ENCODE results near the gene TMTC3. TPM values are rescaled to one million over a fixed set of nuclear protein-coding genes. Genes with fewer than 3 reads are reported as not detected.
A peak's percentile ranks its signal among the peaks of the same experiment; 100 is the strongest.

The TMTC3 gene
- total RNA-seq, 2 donors from 2014 or later, result 7.3 to 9.8 TPM

DNA sequence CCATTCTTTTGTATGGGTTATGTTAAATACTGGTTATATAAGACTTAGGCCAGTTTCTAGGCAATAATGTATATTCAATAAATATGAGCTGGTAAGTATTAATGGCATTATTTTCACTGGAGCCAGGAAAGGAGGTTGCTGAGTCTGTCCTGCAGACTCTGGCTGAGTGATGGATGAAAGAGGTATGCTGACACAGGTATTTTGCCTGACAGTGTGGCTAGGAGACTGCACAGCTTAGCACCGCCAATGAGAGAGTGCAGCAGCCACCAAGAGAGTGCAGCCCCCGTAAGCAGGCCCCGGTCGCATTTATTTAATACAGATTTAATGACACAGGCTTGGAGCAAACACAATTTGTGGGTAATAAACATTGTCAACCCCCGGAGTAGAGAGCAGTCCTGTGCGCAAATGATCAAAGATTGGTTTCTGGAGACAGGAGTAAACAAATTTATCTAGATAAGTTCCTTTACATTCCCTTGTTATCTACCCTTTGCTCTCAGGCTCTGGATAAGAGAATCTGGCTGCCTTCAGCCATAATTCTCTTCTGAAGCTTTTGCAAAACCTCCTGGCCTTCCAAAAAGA lies 37.4 kb downstream of the TMTC3 start:
- ATAC-seq (replicated peaks in 1 of 2) (no peak), DNase-seq (no peak)
- Mint-ChIP-seq H3K4me1 (ENCODE audit: low read depth) (no peaks in the 10 kb centered on the region), H3K36me3 (ENCODE audit: insufficient read depth in 2 of 2) (peaks cover 9 to 27% of the 10 kb centered on the region in 2 donors), H3K4me3 (no peak overlapping the region), H3K27ac (no peak overlapping the region), H3K9me3 (no peaks in the 10 kb centered on the region), H3K27me3 (ENCODE audit: low read depth) (no peaks in the 10 kb centered on the region)

DNA sequence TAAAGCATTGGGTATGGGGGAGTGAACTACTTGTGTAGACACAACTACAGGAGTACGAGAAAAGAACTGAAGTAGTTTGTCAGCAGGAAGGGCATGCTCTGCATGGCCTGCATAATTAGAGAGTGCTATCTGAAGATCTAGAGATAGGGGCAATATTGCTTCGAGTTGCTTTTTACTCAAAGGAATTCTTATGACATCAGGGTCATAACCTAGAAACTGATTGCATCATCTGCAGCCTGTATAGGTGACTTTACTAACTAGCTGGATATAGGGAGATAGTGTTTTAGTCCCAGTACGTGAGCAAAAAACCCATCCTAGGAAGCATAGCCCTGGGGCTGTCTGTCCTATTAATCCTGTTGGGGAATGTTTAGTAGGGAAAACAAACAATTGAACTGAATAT lies 39.8 kb downstream of the TMTC3 start:
- H3K27ac Mint-ChIP-seq, result no peak overlapping the region
- peaks cover 7 to 17% of the 10 kb centered on the region in 2 donors for H3K36me3 Mint-ChIP-seq (ENCODE audit: insufficient read depth in 2 of 2)
- ATAC-seq (replicated peaks in 1 of 2) (no peak), DNase-seq (no peak)
- no peak overlapping the region for H3K4me3 Mint-ChIP-seq
- no peaks in the 10 kb centered on the region for H3K9me3 Mint-ChIP-seq
- no peaks in the 10 kb centered on the region for H3K4me1 Mint-ChIP-seq (ENCODE audit: low read depth)
- H3K27me3 Mint-ChIP-seq (ENCODE audit: low read depth), result no peaks in the 10 kb centered on the region

DNA sequence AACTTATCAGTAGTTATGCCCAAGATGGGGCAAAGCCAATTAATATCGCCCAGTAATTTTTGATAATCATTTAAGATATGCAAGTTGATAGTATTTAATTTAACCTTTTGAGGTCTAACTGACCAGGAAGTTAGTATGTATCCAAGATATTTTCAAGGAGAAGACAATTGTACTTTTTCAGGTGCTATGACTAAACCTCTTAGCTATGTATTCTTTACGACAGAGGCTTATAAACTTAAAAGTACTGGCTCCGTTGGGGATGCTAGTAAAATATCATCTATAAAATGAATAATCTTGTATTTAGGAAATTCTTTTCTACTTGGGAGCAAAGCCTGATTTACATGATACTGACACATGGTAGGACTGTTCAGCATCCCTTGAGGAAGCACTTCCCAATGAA lies 40.3 kb downstream of the TMTC3 start:
- Mint-ChIP-seq H3K9me3 (no peaks in the 10 kb centered on the region), H3K36me3 (ENCODE audit: insufficient read depth in 2 of 2) (peaks cover 5 to 17% of the 10 kb centered on the region in 2 donors), H3K27me3 (ENCODE audit: low read depth) (no peaks in the 10 kb centered on the region), H3K4me1 (ENCODE audit: low read depth) (no peaks in the 10 kb centered on the region), H3K4me3 (no peak overlapping the region), H3K27ac (no peak overlapping the region)
- no peak for ATAC-seq (replicated peaks in 1 of 2)
- no peak for DNase-seq

DNA sequence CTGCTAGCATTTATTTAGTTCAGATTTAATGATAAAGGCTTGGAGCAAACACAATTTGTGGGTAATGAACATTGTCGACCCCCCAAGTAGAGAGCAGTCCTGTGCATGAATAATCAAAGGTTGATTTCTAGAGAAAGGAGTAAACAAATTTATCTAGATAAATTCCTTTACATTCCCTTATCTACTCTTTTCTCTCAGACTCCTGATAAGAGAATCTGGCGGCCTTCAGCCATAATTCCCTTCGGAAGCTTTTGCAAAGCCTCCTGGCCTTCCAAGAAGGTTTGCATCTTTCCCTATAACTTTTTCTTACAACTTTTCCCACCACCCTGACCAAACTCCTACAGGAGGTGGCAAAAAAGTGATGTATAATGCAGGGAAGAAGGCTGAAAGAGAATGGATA lies 42.1 kb downstream of the TMTC3 start:
- Mint-ChIP-seq H3K4me3 (no peak overlapping the region), H3K9me3 (no peaks in the 10 kb centered on the region), H3K36me3 (ENCODE audit: insufficient read depth in 2 of 2) (peaks cover 5 to 14% of the 10 kb centered on the region in 2 donors), H3K27ac (no peak overlapping the region), H3K27me3 (ENCODE audit: low read depth) (no peaks in the 10 kb centered on the region), H3K4me1 (ENCODE audit: low read depth) (no peaks in the 10 kb centered on the region)
- ATAC-seq (replicated peaks in 1 of 2), result no peak
- DNase-seq, result no peak

DNA sequence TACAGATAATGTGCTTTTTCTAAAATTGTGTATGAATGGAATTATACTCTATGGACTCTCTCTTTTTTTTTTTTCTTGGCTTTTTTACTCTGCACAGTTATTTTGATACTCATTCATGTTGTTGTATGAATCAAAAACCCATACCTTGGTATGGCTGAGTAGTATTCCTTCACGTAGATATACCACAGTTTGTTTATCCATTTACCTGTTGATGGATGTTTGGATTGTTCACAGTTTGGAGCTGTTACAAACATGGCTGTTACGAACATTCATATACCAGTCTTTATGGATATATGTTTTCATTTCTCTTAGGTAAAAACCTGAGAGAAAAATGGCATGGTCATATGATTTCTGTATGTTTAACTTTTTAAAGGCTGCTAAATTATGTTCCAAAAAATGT lies 43.2 kb downstream of the TMTC3 start:
- H3K27me3 Mint-ChIP-seq (ENCODE audit: low read depth), result no peaks in the 10 kb centered on the region
- ATAC-seq (replicated peaks in 1 of 2) (no peak), DNase-seq (no peak)
- H3K4me3 Mint-ChIP-seq, result no peak overlapping the region
- H3K36me3 Mint-ChIP-seq (ENCODE audit: insufficient read depth in 2 of 2), result peaks cover 5 to 10% of the 10 kb centered on the region in 2 donors
- no peaks in the 10 kb centered on the region for H3K4me1 Mint-ChIP-seq (ENCODE audit: low read depth)
- no peak overlapping the region for H3K27ac Mint-ChIP-seq
- no peaks in the 10 kb centered on the region for H3K9me3 Mint-ChIP-seq

DNA sequence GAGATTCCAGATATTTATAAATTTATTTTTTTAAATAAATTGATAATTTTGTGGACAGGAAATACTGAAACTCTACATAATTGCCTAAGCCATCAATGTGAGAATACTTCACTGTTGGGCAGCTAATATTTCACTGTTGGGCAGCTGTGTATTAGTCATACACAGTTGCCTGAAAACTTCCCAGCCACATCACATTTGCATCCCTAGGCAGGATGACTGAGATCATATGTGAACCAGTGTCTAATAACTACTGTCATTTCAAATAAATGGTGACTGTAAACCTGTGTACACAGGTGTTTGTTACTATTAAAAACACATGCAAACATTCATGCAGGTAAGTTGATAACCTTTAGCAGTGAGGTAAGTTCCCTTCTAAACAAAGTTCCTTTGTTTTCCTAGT lies 43.9 kb downstream of the TMTC3 start:
- H3K9me3 Mint-ChIP-seq, result no peaks in the 10 kb centered on the region
- H3K27ac Mint-ChIP-seq, result no peak overlapping the region
- no peak overlapping the region for H3K4me3 Mint-ChIP-seq
- ATAC-seq (replicated peaks in 1 of 2), result no peak
- H3K4me1 Mint-ChIP-seq (ENCODE audit: low read depth), result no peaks in the 10 kb centered on the region
- DNase-seq, result no peak
- peaks cover 5 to 8% of the 10 kb centered on the region in 2 donors for H3K36me3 Mint-ChIP-seq (ENCODE audit: insufficient read depth in 2 of 2)
- no peaks in the 10 kb centered on the region for H3K27me3 Mint-ChIP-seq (ENCODE audit: low read depth)

DNA sequence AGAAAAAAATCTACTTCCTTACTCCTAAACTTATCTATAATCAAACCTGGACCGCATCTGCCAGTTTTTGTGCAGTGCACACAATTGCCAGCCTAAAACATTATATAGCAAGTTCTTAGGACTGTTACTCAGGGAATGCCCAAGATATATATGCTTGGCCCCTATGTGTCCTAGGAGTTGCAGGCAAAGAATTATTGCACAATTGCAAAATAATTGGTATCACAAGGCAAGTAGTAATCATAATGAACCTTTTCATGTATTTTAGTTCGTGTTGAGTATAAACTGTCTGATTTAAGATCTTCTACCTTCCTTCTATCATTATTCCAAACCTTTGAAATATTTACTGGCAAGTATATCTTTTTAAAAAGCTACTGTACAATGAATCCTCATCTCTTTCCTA lies 45.5 kb downstream of the TMTC3 start:
- Mint-ChIP-seq H3K36me3 (ENCODE audit: insufficient read depth in 2 of 2) (peaks cover 3 to 5% of the 10 kb centered on the region in 2 donors), H3K4me1 (ENCODE audit: low read depth) (no peaks in the 10 kb centered on the region), H3K9me3 (no peaks in the 10 kb centered on the region), H3K27ac (no peak overlapping the region), H3K27me3 (ENCODE audit: low read depth) (no peaks in the 10 kb centered on the region), H3K4me3 (no peak overlapping the region)
- ATAC-seq (replicated peaks in 1 of 2), result no peak
- no peak for DNase-seq

DNA sequence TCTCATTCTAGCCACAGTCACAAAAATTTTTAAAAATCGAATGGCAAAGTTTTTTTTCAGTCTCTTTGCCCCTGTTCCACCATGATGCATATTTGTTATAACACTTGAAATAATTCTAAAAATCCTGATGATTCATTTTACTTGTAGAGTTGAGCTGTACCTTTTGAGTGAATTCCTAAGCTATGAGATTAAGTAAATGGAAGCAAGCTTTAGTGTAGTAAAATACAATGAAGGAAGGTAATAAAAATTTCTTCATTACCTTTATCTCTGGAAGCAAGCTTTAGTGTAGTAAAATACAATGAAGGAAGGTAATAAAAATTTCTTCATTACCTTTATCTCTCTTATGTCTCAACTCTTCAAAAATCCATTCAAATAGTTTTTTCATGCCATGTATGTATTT lies 46.1 kb downstream of the TMTC3 start:
- Mint-ChIP-seq H3K4me1 (ENCODE audit: low read depth) (no peaks in the 10 kb centered on the region), H3K27ac (no peak overlapping the region), H3K36me3 (ENCODE audit: insufficient read depth in 2 of 2) (peaks cover 3 to 5% of the 10 kb centered on the region in 2 donors), H3K4me3 (no peak overlapping the region), H3K27me3 (ENCODE audit: low read depth) (no peaks in the 10 kb centered on the region), H3K9me3 (no peaks in the 10 kb centered on the region)
- no peak for DNase-seq
- ATAC-seq (replicated peaks in 1 of 2), result no peak

DNA sequence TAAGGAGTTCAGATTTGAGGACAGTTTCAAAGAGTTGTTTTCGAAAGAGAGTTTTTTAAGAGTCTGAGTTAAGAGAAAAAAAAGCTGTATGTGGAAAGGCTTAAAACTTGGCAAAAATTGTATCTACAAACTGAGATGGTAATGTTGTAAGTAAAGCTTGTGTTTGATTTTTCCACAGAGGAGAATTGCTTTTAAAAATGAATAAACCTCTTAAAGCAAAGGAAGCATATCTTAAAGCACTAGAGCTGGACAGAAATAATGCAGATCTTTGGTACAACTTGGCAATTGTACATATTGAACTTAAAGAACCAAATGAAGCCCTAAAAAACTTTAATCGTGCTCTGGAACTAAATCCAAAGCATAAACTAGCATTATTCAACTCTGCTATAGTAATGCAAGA lies 50.3 kb downstream of the TMTC3 start:
- ATAC-seq (replicated peaks in 1 of 2), result no peak
- no peak for DNase-seq
- H3K36me3 Mint-ChIP-seq (ENCODE audit: insufficient read depth in 2 of 2), result peaks cover 0 to 10% of the 10 kb centered on the region in 2 donors
- H3K27ac Mint-ChIP-seq, result no peak overlapping the region
- H3K9me3 Mint-ChIP-seq, result no peaks in the 10 kb centered on the region
- no peak overlapping the region for H3K4me3 Mint-ChIP-seq
- no peaks in the 10 kb centered on the region for H3K4me1 Mint-ChIP-seq (ENCODE audit: low read depth)
- no peaks in the 10 kb centered on the region for H3K27me3 Mint-ChIP-seq (ENCODE audit: low read depth)

DNA sequence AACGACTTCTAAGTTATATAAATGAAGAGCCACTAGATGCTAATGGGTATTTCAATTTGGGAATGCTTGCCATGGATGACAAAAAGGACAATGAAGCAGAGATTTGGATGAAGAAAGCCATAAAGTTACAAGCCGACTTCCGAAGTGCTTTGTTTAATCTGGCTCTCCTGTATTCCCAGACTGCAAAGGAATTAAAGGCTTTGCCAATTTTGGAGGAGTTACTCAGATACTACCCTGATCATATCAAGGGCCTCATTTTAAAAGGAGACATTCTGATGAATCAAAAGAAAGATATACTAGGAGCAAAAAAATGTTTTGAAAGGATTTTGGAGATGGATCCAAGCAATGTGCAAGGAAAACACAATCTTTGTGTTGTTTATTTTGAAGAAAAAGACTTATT lies 52.8 kb downstream of the TMTC3 start:
- Mint-ChIP-seq H3K27ac (peak overlapping the region; percentile 10), H3K27me3 (ENCODE audit: low read depth) (no peaks in the 10 kb centered on the region), H3K4me3 (no peak overlapping the region), H3K4me1 (ENCODE audit: low read depth) (no peaks in the 10 kb centered on the region), H3K36me3 (ENCODE audit: insufficient read depth in 2 of 2) (peaks cover 0 to 9% of the 10 kb centered on the region in 2 donors), H3K9me3 (no peaks in the 10 kb centered on the region)
- no peak for DNase-seq
- ATAC-seq (replicated peaks in 1 of 2), result no peak

DNA sequence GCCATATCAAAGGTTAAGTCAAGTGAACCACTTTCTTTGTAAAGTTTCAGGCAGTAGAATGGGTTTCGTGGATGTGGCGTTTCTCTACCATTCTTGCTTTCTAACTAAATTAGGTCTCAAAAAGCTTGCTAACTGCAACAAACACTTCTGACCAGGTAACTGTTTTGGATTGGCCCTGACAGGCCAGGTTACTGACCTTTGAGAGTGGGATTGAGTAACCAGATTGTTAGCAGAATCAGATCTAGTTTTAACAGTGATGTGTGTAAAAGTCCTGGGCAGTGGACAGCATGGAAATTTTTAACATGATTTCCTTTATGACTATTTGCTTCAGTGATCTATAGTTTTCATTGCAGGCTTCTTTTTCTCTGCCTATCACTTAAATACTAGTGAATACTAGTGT lies 57.9 kb downstream of the TMTC3 start:
- no peaks in the 10 kb centered on the region for H3K4me1 Mint-ChIP-seq (ENCODE audit: low read depth)
- no peak overlapping the region for H3K4me3 Mint-ChIP-seq
- peaks cover 0 to 4% of the 10 kb centered on the region in 2 donors for H3K36me3 Mint-ChIP-seq (ENCODE audit: insufficient read depth in 2 of 2)
- no peak overlapping the region for H3K27ac Mint-ChIP-seq
- H3K9me3 Mint-ChIP-seq, result peaks cover 1 to 5% of the 10 kb centered on the region in 2 donors
- H3K27me3 Mint-ChIP-seq (ENCODE audit: low read depth), result no peaks in the 10 kb centered on the region
- no peak for DNase-seq
- ATAC-seq (replicated peaks in 1 of 2), result no peak

DNA sequence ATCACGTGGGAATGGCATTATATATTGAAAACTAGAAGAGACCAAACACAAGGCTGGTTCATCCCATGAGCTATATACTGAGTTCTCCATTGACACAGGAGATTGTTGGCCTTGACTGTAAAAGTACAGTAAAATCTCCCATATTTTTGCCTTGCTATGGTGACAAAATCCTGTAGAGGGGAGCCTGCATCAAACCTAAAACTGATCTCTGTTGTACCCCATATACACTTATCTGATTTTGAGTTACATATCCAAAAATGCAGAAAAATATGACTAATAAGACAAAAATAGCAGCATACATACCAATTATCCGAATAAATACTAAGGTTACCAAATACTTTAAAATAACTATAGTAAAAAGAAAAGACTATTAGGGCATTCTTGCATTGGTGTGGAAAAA lies 60.4 kb downstream of the TMTC3 start:
- peaks cover 5 to 6% of the 10 kb centered on the region in 2 donors for H3K9me3 Mint-ChIP-seq
- no peak for ATAC-seq (replicated peaks in 1 of 2)
- no peak overlapping the region for H3K27ac Mint-ChIP-seq
- no peak overlapping the region for H3K4me3 Mint-ChIP-seq
- no peaks in the 10 kb centered on the region for H3K27me3 Mint-ChIP-seq (ENCODE audit: low read depth)
- H3K36me3 Mint-ChIP-seq (ENCODE audit: insufficient read depth in 2 of 2), result peaks cover 0 to 5% of the 10 kb centered on the region in 2 donors
- H3K4me1 Mint-ChIP-seq (ENCODE audit: low read depth), result no peaks in the 10 kb centered on the region
- no peak for DNase-seq

DNA sequence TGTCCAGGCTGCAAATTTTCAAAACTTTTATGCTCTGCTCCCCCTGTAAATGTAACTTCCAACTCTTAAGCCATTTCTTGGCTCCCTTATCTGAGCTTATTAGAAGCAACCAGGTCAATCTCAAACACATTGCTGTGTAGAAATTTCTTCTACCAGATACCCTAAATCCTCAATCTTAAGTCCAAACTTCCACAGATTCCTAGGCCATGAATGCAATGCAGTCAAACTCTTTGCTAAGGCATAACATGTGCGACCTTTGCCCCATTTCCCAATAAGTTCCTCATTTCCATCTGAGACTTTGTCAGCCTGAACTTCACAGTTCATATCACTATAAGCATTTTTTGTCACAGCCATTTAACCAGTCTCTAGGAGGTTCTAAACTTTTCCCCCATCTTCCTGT lies 64.5 kb downstream of the TMTC3 start:
- no peak overlapping the region for H3K4me3 Mint-ChIP-seq
- H3K27ac Mint-ChIP-seq, result no peak overlapping the region
- peaks cover 7 to 8% of the 10 kb centered on the region in 2 donors for H3K36me3 Mint-ChIP-seq (ENCODE audit: insufficient read depth in 2 of 2)
- peaks cover 8% of the 10 kb centered on the region for H3K27me3 Mint-ChIP-seq (ENCODE audit: low read depth)
- peaks cover 14 to 17% of the 10 kb centered on the region in 2 donors for H3K9me3 Mint-ChIP-seq
- ATAC-seq (replicated peaks in 1 of 2), result no peak
- H3K4me1 Mint-ChIP-seq (ENCODE audit: low read depth), result no peaks in the 10 kb centered on the region
- DNase-seq, result no peak

DNA sequence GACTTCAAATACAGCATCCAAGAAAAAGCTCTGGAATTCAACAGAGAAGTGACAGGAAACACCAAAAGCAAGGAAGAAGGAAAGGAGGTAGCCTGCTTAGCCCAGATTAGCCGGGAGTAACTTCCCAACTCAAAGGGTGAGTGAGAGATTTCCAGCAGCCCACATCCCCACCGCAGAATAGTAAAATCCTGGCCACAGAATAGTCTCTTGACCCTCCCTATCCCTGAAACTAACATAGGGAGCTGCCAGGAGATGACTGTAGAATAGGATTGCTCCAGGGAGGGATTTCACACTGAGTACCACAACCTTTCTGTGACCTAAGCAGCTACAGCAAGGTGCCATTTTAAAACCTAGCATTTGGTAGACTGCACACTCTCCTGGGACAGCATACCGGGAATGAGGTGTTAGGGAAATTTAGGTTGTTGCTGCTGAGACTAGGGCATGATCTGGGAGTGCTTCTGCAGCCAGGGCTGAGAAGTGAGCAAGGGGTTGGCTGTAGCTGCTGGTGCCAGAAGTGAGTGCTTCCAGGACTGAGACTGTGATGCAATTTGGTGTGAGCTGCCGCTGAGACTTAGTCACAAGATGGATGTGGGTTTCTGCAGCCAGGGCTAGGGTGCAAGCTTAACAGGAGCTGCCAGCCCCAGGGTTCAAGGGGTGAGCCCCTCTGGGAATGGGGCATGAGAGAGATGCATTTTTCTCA lies 66.0 kb downstream of the TMTC3 start:
- Mint-ChIP-seq H3K27me3 (ENCODE audit: low read depth) (peaks cover 8% of the 10 kb centered on the region), H3K4me1 (ENCODE audit: low read depth) (no peaks in the 10 kb centered on the region), H3K27ac (no peak overlapping the region), H3K9me3 (peaks cover 20% of the 10 kb centered on the region in 2 donors), H3K36me3 (ENCODE audit: insufficient read depth in 2 of 2) (peaks cover 7 to 11% of the 10 kb centered on the region in 2 donors), H3K4me3 (no peak overlapping the region)
- DNase-seq (no peak), ATAC-seq (replicated peaks in 1 of 2) (no peak)
